Esophagus squamous epithelium (tissue), 5 donors: ENCODE measurements around the gene DNPEP. TPM values are rescaled to one million over a fixed set of nuclear protein-coding genes. Genes with fewer than 3 reads are reported as not detected.

ENCODE experiments used
- DNase-seq: peaks from one replicate; lab custom pipeline; 2025; lab: John Stamatoyannopoulos, UW
- H3K27ac ChIP-seq, 4 donors: fragments of 200-600 bp; sonication (generic); one replicate each; pipeline ENCODE4 v1.5.1; 2016 to 2019; ENCODE audit warnings: mild to moderate bottlenecking in 1 of 4
- H3K27me3 ChIP-seq, 4 donors: fragments of 200-600 bp; sonication (generic); 1 replicate in 3 of 4; 2 replicates in 1 of 4; pipeline versions ENCODE4 v1.5.1 to v1.6.0; 2017 to 2021; ENCODE audit warnings: antibody characterized with exemption in 1 of 4
- H3K36me3 ChIP-seq, 3 donors: fragments of 200-600 bp; sonication (generic); one replicate each; pipeline ENCODE4 v1.5.1; 2016 to 2019
- H3K4me1 ChIP-seq, 3 donors: fragments of 200-600 bp; sonication (generic); one replicate each; pipeline ENCODE4 v1.5.1; 2017 to 2019
- H3K4me3 ChIP-seq, 4 donors: fragments of 200-600 bp; sonication (generic); 1 replicate in 3 of 4; 2 replicates in 1 of 4; pipeline ENCODE4 v1.5.1; 2016 to 2019; ENCODE audit warnings: mild to moderate bottlenecking in 2 of 4, moderate library complexity in 1 of 4
- H3K9me3 ChIP-seq, 3 donors: fragments of 200-600 bp; sonication (generic); one replicate each; pipeline ENCODE4 v1.5.1; 2016 to 2019
- POLR2A ChIP-seq, 4 donors: fragments of 450-650 bp; IDR thresholded peaks; one replicate each; pipeline ENCODE4 v1.6.1; 2017; ENCODE audit warnings: antibody characterized with exemption in 4 of 4, mild to moderate bottlenecking in 4 of 4, moderate library complexity in 3 of 4
- WGBS, 2 donors: methylation state at CpG; one replicate each; pipeline ENCODE4 v1.1.5; 2018; 5-methylcytosine and 5-hydroxymethylcytosine counted together
- intact Hi-C: fragments of 100-400 bp; cut with DNase I; formaldehyde crosslinking; loops from one replicate; pipeline ENCODE4 v1.15.0; 2022
- total RNA-seq, 4 donors: library from RNA; depleted of rRNA; stranded (reverse); fragments of >200 nt; gene quantifications; one replicate each; pipeline ENCODE4 v1.1.0, GENCODE V29; 2016
- TF ChIP-seq, protein P1 (sequence below), 6 experiments: fragments of 450-650 bp in 4 of 6; fragments of 200-600 bp in 2 of 6; sonication (generic) in 2 of 6; IDR thresholded peaks; one replicate each; pipeline ENCODE4 v1.5.1; 2016 to 2019; ENCODE audit warnings: antibody characterized with exemption in 6 of 6, mild to moderate bottlenecking in 4 of 6, moderate library complexity in 4 of 6
- donor health status: DM: yes; HTN: yes; CAD: no.

The DNPEP gene
- total RNA-seq: 10 to 100 TPM; 36.7 to 82.4 (median 39.5) TPM

DNA sequence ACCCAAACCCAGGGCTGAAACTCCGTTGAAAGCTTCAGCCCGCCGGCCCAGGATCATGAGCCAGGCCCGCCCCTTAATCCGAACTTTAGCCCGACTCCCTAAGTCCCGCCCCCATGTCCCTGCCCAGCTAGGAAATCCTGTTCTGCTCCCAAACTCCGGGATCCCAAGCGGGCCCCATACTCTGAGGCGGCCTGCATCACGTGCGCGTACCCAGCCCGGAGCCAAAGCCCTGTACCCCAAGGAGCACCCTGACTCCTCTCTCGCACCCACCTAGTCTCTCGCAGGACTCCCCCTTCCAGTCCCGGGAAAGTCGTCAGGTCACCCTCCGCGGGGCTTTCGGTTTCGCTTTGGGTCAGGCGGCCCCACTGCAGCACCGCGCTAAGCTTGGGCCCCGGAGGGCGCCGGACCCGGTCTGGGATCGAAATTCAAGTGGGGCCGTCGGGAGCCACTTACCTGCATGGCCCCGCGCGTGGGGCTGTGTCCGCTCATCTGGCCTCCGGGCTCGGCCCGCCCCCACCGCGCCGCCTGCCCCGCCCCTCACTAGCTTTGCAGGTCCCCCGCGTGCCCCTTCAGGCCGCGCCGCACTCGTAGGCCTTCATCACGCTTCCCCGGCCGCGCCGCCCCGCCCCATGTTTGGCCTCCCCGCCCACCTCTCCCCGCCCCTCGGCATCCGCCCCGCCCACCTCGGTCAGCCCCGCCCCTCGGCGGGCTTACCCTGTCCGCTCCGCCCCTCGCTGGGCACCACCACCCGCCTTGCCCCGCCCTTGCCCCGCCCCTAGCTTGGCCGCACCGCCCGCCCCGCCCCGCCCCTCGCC, at the start of gene DNPEP:
Gene DNPEP, minus strand, starts transcription at position 607 of the 815 bp plus-strand sequence. Its CDS starts 118 bp downstream, at position 489.
- Histone ChIP-seq H3K9me3 (no peaks in the 10 kb centered on the region), H3K27ac (peak within 1 kb of the TSS; percentile 96 to 98 (median 98)), H3K4me1 (peaks cover 8 to 30% (median 19%) of the 10 kb centered on the region in 3 donors), H3K27me3 (no peaks in the 10 kb centered on the region), H3K4me3 (peak within 1 kb of the TSS; percentile 72 to 95 (median 86)), H3K36me3 (peaks cover 9 to 43% (median 18%) of the 10 kb centered on the region in 3 donors)
- WGBS, 2 donors: 0% methylated on average over 3 to 11 of the region's 76 CpGs
- peak in 2 of 4 donors; percentile 46 to 54 for TF ChIP-seq POLR2A (IDR thresholded peaks at IDR 0.05)
- TF ChIP-seq, protein P1, sequence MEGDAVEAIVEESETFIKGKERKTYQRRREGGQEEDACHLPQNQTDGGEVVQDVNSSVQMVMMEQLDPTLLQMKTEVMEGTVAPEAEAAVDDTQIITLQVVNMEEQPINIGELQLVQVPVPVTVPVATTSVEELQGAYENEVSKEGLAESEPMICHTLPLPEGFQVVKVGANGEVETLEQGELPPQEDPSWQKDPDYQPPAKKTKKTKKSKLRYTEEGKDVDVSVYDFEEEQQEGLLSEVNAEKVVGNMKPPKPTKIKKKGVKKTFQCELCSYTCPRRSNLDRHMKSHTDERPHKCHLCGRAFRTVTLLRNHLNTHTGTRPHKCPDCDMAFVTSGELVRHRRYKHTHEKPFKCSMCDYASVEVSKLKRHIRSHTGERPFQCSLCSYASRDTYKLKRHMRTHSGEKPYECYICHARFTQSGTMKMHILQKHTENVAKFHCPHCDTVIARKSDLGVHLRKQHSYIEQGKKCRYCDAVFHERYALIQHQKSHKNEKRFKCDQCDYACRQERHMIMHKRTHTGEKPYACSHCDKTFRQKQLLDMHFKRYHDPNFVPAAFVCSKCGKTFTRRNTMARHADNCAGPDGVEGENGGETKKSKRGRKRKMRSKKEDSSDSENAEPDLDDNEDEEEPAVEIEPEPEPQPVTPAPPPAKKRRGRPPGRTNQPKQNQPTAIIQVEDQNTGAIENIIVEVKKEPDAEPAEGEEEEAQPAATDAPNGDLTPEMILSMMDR (IDR thresholded peaks at IDR 0.05): no peak
- intact Hi-C loops: no loop called here
- DNase-seq: peak; percentile 95

DNA sequence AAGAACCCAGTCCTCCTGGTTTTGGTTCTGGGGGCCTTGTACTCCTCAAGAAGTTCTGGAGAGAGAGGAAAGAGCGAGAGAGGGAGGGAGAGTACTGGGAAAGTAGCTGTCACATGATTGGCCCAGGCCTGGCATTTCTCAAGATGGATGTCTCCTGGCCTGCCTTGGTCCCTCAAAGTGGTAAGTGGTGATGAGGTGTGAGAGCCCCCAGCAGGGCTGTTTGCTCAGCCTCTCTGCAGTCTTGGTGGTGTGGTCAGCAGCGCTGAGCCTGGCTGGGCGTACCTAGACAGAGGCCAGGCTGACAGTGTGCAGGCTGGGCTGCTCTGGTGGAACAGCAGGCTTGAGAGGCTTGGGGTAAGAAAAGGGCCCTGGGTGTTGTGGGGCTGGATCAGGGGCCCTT, 49.4 kb upstream of the DNPEP start:
- 83 to 94% methylated on average over 1 of the region's 3 CpGs for WGBS, 2 donors
- Histone ChIP-seq H3K36me3 (no peaks in the 10 kb centered on the region), H3K4me1 (peaks cover 6 to 35% (median 12%) of the 10 kb centered on the region in 3 donors), H3K4me3 (no peak overlapping the region), H3K27me3 (peaks cover 0 to 73% (median 8%) of the 10 kb centered on the region in 4 donors), H3K9me3 (no peaks in the 10 kb centered on the region), H3K27ac (peak overlapping the region; percentile 24 to 90 (median 85))
- intact Hi-C loops: no loop called here
- TF ChIP-seq, protein P1 (IDR thresholded peaks at IDR 0.05): no peak
- TF ChIP-seq POLR2A (IDR thresholded peaks at IDR 0.05): no peak
- no peak for DNase-seq

DNA sequence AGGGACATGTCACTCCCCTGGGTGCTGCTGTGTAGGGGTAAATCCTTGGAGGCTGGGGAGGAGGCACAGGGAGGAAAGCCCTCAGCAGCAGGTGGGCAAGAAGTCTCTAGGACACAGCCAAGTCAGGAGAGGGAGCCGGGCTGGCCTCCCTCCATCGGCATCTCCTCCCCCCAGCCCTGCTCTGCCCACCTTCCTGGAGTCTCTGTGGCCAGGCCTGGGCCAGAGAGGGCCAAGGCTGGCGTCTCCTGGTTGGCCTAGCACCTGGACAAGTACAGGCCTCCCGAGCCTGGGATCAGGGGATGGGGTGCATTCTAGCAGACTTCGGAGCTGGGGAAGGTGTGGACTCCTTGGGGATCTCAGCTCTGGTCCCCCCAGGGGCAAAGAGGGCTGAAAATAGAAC, 48.8 kb upstream of the DNPEP start:
- Histone ChIP-seq H3K27ac (peak overlapping the region; percentile 24 to 90 (median 85)), H3K9me3 (no peaks in the 10 kb centered on the region), H3K36me3 (no peaks in the 10 kb centered on the region), H3K4me3 (no peak overlapping the region), H3K27me3 (peaks cover 0 to 67% (median 8%) of the 10 kb centered on the region in 4 donors), H3K4me1 (peaks cover 5 to 28% (median 9%) of the 10 kb centered on the region in 3 donors)
- intact Hi-C loops: no loop called here
- WGBS, 2 donors: 84 to 95% methylated on average over 3 to 5 of the region's 5 CpGs
- no peak for TF ChIP-seq POLR2A (IDR thresholded peaks at IDR 0.05)
- TF ChIP-seq, protein P1 (IDR thresholded peaks at IDR 0.05): no peak
- DNase-seq: no peak

DNA sequence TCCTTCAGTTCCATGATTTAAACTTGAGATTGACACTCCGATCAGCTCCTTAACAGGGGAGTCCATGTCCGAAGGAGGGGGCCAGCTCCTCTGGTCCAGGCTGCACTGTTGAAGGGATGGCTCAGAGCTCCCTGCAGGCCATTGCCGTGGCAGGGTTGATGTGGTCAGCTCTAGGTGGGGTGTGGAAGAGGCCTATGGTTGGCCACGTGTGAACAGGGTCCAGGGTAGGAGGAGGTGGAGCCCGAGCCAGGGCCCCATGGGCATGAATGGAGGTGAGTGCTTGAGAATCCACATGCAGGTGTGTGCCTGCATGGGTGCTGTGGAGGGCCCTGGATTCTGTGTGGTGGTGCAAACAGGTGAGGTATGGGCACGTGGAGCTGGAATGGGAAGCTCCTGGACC, 48.0 kb upstream of the DNPEP start:
- whole genome bisulfite sequencing, 2 donors: 83 to 93% methylated on average over 4 to 5 of the region's 6 CpGs
- intact Hi-C loops: no loop called here
- DNase-seq: no peak
- no peak for TF ChIP-seq POLR2A (IDR thresholded peaks at IDR 0.05)
- TF ChIP-seq, protein P1 (IDR thresholded peaks at IDR 0.05): no peak
- no peaks in the 10 kb centered on the region for H3K36me3 ChIP-seq
- peaks cover 0 to 22% (median 9%) of the 10 kb centered on the region in 3 donors for H3K4me1 ChIP-seq
- no peaks in the 10 kb centered on the region for H3K9me3 ChIP-seq
- peak overlapping the region; percentile 65 to 90 (median 85) for H3K27ac ChIP-seq
- peaks cover 0 to 60% (median 8%) of the 10 kb centered on the region in 4 donors for H3K27me3 ChIP-seq
- peak overlapping the region in 2 of 4 donors; percentile 22 to 57 for H3K4me3 ChIP-seq
